Tibial nerve (tissue), 4 donors: Measurements from ENCODE around the gene CBY1.

ENCODE experiments used
- EP300 ChIP-seq, 2 donors: sonication (generic); formaldehyde crosslinking; IDR thresholded peaks; one replicate each; pipeline ENCODE4 v1.6.1; 2017; ENCODE audit warnings: antibody characterized with exemption in 2 of 2, mild to moderate bottlenecking in 1 of 2
- POLR2A ChIP-seq, 2 donors: fragments of 450-650 bp; IDR thresholded peaks; one replicate each; pipeline ENCODE4 v1.6.1; 2017; ENCODE audit warnings: antibody characterized with exemption in 2 of 2, mild to moderate bottlenecking in 2 of 2, moderate library complexity in 2 of 2
- TF ChIP-seq, protein P1 (sequence below), 5 experiments: fragments of 200-600 bp in 3 of 5; fragments of 450-650 bp in 2 of 5; sonication (generic) in 3 of 5; IDR thresholded peaks; one replicate each; pipeline ENCODE4 v1.5.1; 2016 to 2019; ENCODE audit warnings: antibody characterized with exemption in 5 of 5, mild to moderate bottlenecking in 3 of 5, moderate library complexity in 2 of 5

DNA sequence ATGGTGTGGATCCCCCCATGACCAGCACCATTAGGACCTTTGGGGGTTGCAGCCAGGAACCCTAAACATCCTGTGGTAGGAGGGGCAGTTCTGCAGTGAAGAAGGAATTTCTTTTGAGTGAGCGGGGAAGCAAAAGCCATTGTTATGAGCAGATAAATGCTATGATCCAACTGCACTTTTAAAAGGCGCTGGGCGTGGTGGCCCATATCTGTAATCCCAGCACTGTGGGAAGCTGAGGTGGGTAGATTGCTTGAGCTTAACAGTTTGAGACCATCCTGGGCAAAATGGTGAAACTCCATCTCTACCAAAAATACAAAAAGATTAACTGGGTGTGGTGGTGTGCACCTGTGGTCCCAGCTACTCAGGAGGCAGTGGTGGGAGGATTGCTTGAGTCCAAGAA lies 19.4 kb downstream of the CBY1 start:
- TF ChIP-seq, protein P1, sequence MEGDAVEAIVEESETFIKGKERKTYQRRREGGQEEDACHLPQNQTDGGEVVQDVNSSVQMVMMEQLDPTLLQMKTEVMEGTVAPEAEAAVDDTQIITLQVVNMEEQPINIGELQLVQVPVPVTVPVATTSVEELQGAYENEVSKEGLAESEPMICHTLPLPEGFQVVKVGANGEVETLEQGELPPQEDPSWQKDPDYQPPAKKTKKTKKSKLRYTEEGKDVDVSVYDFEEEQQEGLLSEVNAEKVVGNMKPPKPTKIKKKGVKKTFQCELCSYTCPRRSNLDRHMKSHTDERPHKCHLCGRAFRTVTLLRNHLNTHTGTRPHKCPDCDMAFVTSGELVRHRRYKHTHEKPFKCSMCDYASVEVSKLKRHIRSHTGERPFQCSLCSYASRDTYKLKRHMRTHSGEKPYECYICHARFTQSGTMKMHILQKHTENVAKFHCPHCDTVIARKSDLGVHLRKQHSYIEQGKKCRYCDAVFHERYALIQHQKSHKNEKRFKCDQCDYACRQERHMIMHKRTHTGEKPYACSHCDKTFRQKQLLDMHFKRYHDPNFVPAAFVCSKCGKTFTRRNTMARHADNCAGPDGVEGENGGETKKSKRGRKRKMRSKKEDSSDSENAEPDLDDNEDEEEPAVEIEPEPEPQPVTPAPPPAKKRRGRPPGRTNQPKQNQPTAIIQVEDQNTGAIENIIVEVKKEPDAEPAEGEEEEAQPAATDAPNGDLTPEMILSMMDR (IDR thresholded peaks at IDR 0.05): no peak
- TF ChIP-seq POLR2A (IDR thresholded peaks at IDR 0.05): no peak
- no peak for TF ChIP-seq EP300 (IDR thresholded peaks at IDR 0.05)
